Upper lobe of right lung (tissue), 1 donor: ENCODE data around the gene TRIP13. TPM values are rescaled to one million over a fixed set of nuclear protein-coding genes. Genes with fewer than 3 reads are reported as not detected.
"Not testable (repeated sequence)": the region's sequence is repeated elsewhere in the genome, so short reads cannot be mapped to it uniquely, and the experiment has no call there.

Experiments used
- ATAC-seq: fragments of 200-7000 bp; cut with Tn5 transposase; one replicate; pipeline ENCODE4 v1.9.1; 2020; ENCODE audit warnings: mild to moderate bottlenecking, moderate library complexity
- DNase-seq: peaks from one replicate; pipeline ENCODE4 v3.0.0-alpha.2; 2020
- H3K27ac ChIP-seq: fragments of 200-600 bp; one replicate; pipeline ENCODE4 v1.8.0; 2022
- H3K27me3 ChIP-seq: fragments of 200-600 bp; one replicate; pipeline ENCODE4 v1.8.0; 2022; ENCODE audit warnings: mild to moderate bottlenecking
- H3K36me3 ChIP-seq: fragments of 200-600 bp; one replicate; pipeline ENCODE4 v1.8.0; 2022
- H3K4me1 ChIP-seq: fragments of 200-600 bp; one replicate; pipeline ENCODE4 v1.8.0; 2022
- H3K4me3 ChIP-seq: fragments of 200-600 bp; one replicate; pipeline ENCODE4 v1.8.0; 2022; ENCODE audit warnings: mild to moderate bottlenecking
- H3K9me3 ChIP-seq: fragments of 200-600 bp; one replicate; pipeline ENCODE4 v1.8.0; 2022
- intact Hi-C: fragments of 100-400 bp; cut with DNase I; formaldehyde crosslinking; loops from one replicate; pipeline ENCODE4 v1.11.0; 2022
- total RNA-seq: library from RNA; stranded (reverse); fragmentation: NEBNext Ultra II Directional; extraction: Animal tissue kit (Norgen Biotek cat#: 25700); gene quantifications from one replicate; pipeline ENCODE4 v1.2.1, GENCODE V29; 2021
- TF ChIP-seq, protein P1 (sequence below): fragments of 200-600 bp; IDR thresholded peaks from one replicate; pipeline ENCODE4 v1.8.0; 2022; ENCODE audit warnings: antibody characterized with exemption
- donor health status: DM: no; HTN: yes; CAD: no; lungs with severe emphysema.

The TRIP13 gene
- total RNA-seq, 1 donor from 2014 or later, result 0.81 TPM

GRCh38 chr5:852018-852417, 40.7 kb upstream of the TRIP13 start:
- intact Hi-C loops, result no loop called here
- H3K9me3 ChIP-seq, result no peaks in the 10 kb centered on the region
- DNase-seq, result no peak

DNA sequence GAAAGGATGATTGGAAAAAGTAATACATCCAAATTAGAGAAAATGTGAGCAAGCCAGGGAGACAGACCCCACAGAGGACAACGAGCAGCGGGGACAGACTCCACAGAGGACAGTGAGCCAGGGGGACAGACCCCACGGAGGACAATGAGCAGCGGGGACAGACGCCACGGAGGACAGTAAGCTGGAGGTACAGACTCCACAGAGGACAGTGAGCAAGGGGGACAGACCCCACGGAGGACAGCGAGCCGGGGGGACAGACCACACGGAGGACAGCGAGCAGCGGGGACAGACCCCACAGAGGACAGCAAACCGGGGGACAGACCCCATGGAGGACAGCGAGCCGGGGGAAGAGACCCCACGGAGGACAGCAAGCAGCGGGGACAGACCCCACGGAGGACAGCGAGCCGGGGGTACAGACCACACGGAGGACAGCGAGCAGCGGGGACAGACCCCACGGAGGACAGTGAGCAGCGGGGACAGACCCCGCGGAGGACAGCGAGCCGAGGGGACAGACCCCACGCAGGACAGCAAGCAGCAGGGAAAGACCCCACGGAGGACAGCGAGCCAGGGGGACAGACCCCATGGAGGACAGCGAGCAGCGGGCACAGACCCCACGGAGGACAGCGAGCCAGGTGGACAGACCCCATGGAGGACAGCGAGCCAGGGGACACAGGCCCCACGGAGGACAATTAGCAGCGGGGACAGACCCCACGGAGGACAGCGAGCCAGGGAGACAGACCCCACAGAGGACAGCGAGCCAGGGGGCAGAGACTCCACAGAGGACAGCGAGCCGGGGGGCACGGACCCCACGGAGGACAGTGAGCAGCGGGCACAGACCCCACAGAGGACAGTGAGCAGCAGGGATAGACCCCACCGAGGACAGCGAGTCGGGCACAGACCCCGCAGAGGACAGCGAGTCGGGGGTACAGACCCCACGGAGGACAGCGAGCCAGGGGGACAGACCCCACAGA, 40.0 kb upstream of the TRIP13 start:
- Histone ChIP-seq H3K36me3 (no peaks in the 10 kb centered on the region), H3K9me3 (no peaks in the 10 kb centered on the region), H3K4me1 (no peaks in the 10 kb centered on the region), H3K27me3 (peaks cover 19% of the 10 kb centered on the region), H3K4me3 (no peak overlapping the region), H3K27ac (no peak overlapping the region)
- TF ChIP-seq, protein P1, sequence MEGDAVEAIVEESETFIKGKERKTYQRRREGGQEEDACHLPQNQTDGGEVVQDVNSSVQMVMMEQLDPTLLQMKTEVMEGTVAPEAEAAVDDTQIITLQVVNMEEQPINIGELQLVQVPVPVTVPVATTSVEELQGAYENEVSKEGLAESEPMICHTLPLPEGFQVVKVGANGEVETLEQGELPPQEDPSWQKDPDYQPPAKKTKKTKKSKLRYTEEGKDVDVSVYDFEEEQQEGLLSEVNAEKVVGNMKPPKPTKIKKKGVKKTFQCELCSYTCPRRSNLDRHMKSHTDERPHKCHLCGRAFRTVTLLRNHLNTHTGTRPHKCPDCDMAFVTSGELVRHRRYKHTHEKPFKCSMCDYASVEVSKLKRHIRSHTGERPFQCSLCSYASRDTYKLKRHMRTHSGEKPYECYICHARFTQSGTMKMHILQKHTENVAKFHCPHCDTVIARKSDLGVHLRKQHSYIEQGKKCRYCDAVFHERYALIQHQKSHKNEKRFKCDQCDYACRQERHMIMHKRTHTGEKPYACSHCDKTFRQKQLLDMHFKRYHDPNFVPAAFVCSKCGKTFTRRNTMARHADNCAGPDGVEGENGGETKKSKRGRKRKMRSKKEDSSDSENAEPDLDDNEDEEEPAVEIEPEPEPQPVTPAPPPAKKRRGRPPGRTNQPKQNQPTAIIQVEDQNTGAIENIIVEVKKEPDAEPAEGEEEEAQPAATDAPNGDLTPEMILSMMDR, result no peak
- peak; percentile 48 for DNase-seq
- intact Hi-C loops, result no loop called here
- ATAC-seq, result no peak

More at GRCh38 chr5:852018-852417, 40.7 kb upstream of the TRIP13 start:
- Histone ChIP-seq H3K36me3 (no peaks in the 10 kb centered on the region), H3K4me1 (no peaks in the 10 kb centered on the region), H3K4me3 (no peak overlapping the region), H3K27me3 (peaks cover 19% of the 10 kb centered on the region), H3K27ac (no peak overlapping the region)
- ATAC-seq, result no peak
- TF ChIP-seq, protein P1, result no peak

DNA sequence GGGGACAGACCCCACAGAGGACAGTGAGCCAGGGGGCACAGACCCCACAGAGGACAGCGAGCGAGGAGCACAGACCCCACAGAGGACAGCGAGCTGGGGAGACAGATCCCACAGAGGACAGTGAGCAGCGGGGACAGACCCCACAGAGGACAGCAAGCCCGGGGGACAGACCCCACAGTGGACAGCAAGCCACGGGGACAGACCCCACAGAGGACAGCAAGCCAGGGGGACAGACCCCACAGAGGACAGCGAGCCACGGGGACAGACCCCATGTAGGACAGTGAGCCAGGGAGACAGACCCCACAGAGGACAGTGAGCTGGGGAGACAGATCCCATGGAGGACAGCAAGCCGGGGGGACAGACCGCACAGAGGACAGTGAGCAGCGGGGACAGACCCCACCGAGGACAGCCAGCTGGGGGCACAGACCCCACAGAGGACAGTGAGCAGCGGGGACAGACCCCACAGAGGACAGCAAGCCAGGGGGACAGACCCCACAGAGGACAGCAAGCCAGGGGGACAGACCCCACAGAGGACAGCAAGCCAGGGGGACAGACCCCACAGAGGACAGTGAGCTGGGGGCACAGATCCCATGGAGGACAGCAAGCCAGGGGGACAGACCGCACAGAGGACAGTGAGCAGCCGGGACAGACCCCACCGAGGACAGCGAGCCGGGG, 39.1 kb upstream of the TRIP13 start:
- peaks cover 19% of the 10 kb centered on the region for H3K27me3 ChIP-seq
- H3K4me1 ChIP-seq, H3K4me3 ChIP-seq, intact Hi-C loops, H3K27ac ChIP-seq, H3K9me3 ChIP-seq, H3K36me3 ChIP-seq, ATAC-seq: not testable (repeated sequence)
- DNase-seq, result peak; percentile 57

DNA sequence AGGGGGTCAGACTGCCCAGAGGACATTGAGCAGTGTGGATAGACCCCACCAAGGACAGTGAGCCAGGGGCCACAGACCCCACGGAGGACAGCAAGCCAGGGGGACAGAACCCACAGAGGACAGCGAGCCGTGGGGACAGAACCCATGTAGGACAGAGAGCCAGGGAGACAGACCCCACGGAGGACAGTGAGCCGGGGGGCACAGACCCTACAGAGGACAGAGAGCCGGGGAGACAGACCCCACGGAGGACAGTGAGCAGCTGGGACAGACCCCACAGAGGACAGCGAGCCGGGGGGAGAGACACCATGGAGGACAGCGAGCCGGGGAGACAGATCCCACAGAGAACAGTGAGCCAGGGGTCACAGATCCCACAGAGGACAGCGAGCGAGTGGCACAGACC, 38.5 kb upstream of the TRIP13 start:
- TF ChIP-seq, protein P1, result no peak
- intact Hi-C loops, result no loop called here
- H3K9me3 ChIP-seq, result no peaks in the 10 kb centered on the region
- H3K27me3 ChIP-seq, result peaks cover 19% of the 10 kb centered on the region
- DNase-seq, result peak; percentile 48
- H3K4me3 ChIP-seq, result no peak overlapping the region
- no peaks in the 10 kb centered on the region for H3K36me3 ChIP-seq
- no peak for ATAC-seq
- no peak overlapping the region for H3K27ac ChIP-seq
- no peaks in the 10 kb centered on the region for H3K4me1 ChIP-seq

GRCh38 chr5:854966-855743, 37.5 kb upstream of the TRIP13 start:
- H3K4me3 ChIP-seq, result no peak overlapping the region
- TF ChIP-seq, protein P1, result no peak
- intact Hi-C loops, result no loop called here
- no peak overlapping the region for H3K27ac ChIP-seq
- no peaks in the 10 kb centered on the region for H3K4me1 ChIP-seq
- no peaks in the 10 kb centered on the region for H3K36me3 ChIP-seq
- peaks cover 16% of the 10 kb centered on the region for H3K27me3 ChIP-seq
- DNase-seq, result peak; percentile 44
- H3K9me3 ChIP-seq, result no peaks in the 10 kb centered on the region
- ATAC-seq, result no peak
